ENCODE results near the gene SRGAP3.

The SRGAP3 gene

GRCh38 chr3:9021271-9022009, 228.0 kb downstream of the SRGAP3 start:
- DNase-seq (ENCODE audit: low spot score): no peak

- DNase-seq (ENCODE audit: low spot score): no peak
These were observed 229.0 kb downstream of the SRGAP3 start for GRCh38 chr3:9020426-9020825.

- DNase-seq (ENCODE audit: low spot score): no peak
These were observed 230.0 kb downstream of the SRGAP3 start for GRCh38 chr3:9019259-9019961.

GRCh38 chr3:9015250-9015649, 234.2 kb downstream of the SRGAP3 start:
- no peak for DNase-seq (ENCODE audit: low spot score)

- no peak for DNase-seq (ENCODE audit: low spot score)
These were observed 235.5 kb downstream of the SRGAP3 start for GRCh38 chr3:9013782-9014563.

- DNase-seq (ENCODE audit: low spot score): no peak
These were observed 236.9 kb downstream of the SRGAP3 start for GRCh38 chr3:9012521-9012920.

GRCh38 chr3:9009976-9010545, 239.4 kb downstream of the SRGAP3 start:
- DNase-seq (ENCODE audit: low spot score): no peak

GRCh38 chr3:9008550-9009255, 240.7 kb downstream of the SRGAP3 start:
- DNase-seq (ENCODE audit: low spot score): no peak

GRCh38 chr3:9007928-9008327, 241.5 kb downstream of the SRGAP3 start:
- DNase-seq (ENCODE audit: low spot score): no peak

- no peak for DNase-seq (ENCODE audit: low spot score)
These were observed 242.2 kb downstream of the SRGAP3 start for GRCh38 chr3:9007213-9007612.

- DNase-seq (ENCODE audit: low spot score): no peak
These were observed 249.4 kb downstream of the SRGAP3 start for GRCh38 chr3:9000041-9000440.

GRCh38 chr3:8997151-8997550, 252.3 kb downstream of the SRGAP3 start:
- DNase-seq (ENCODE audit: low spot score): no peak

GRCh38 chr3:8996681-8997121, 252.7 kb downstream of the SRGAP3 start:
- DNase-seq (ENCODE audit: low spot score): no peak

GRCh38 chr3:8996216-8996615, 253.2 kb downstream of the SRGAP3 start:
- DNase-seq (ENCODE audit: low spot score): no peak

GRCh38 chr3:8994226-8994625, 255.2 kb downstream of the SRGAP3 start:
- no peak for DNase-seq (ENCODE audit: low spot score)

GRCh38 chr3:8993331-8993730, 256.1 kb downstream of the SRGAP3 start:
- no peak for DNase-seq (ENCODE audit: low spot score)

GRCh38 chr3:8992854-8993253, 256.6 kb downstream of the SRGAP3 start:
- no peak for DNase-seq (ENCODE audit: low spot score)

GRCh38 chr3:8992199-8992598, 257.2 kb downstream of the SRGAP3 start:
- DNase-seq (ENCODE audit: low spot score): no peak

- no peak for DNase-seq (ENCODE audit: low spot score)
These were observed 258.9 kb downstream of the SRGAP3 start for GRCh38 chr3:8990266-8991215.

Data from SK-N-DZ (cell line).